ENCODE results near the gene TBC1D12.

The TBC1D12 gene

GRCh38 chr10:94424714-94425337 is 22.5 kb downstream of the TBC1D12 start:
- TF ChIP-seq, protein P1, sequence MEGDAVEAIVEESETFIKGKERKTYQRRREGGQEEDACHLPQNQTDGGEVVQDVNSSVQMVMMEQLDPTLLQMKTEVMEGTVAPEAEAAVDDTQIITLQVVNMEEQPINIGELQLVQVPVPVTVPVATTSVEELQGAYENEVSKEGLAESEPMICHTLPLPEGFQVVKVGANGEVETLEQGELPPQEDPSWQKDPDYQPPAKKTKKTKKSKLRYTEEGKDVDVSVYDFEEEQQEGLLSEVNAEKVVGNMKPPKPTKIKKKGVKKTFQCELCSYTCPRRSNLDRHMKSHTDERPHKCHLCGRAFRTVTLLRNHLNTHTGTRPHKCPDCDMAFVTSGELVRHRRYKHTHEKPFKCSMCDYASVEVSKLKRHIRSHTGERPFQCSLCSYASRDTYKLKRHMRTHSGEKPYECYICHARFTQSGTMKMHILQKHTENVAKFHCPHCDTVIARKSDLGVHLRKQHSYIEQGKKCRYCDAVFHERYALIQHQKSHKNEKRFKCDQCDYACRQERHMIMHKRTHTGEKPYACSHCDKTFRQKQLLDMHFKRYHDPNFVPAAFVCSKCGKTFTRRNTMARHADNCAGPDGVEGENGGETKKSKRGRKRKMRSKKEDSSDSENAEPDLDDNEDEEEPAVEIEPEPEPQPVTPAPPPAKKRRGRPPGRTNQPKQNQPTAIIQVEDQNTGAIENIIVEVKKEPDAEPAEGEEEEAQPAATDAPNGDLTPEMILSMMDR (IDR thresholded peaks at IDR 0.05; ENCODE audit: low read depth, low read length, missing control alignments) = no peak
- in situ Hi-C loops (cut with HindIII; ENCODE audit: low sequenced_read_pairs) = no loop called here
- no peak for DNase-seq (ENCODE audit: low read depth)
- no peak overlapping the region for H3K4me3 ChIP-seq (ENCODE audit: low read depth, low read length)

GRCh38 chr10:94425942-94426341 is 23.6 kb downstream of the TBC1D12 start:
- no peak for DNase-seq (ENCODE audit: low read depth)
- TF ChIP-seq, protein P1 (IDR thresholded peaks at IDR 0.05; ENCODE audit: low read depth, low read length, missing control alignments) = no peak
- in situ Hi-C loops (cut with HindIII; ENCODE audit: low sequenced_read_pairs) = no loop called here
- H3K4me3 ChIP-seq (ENCODE audit: low read depth, low read length) = no peak overlapping the region

DNA sequence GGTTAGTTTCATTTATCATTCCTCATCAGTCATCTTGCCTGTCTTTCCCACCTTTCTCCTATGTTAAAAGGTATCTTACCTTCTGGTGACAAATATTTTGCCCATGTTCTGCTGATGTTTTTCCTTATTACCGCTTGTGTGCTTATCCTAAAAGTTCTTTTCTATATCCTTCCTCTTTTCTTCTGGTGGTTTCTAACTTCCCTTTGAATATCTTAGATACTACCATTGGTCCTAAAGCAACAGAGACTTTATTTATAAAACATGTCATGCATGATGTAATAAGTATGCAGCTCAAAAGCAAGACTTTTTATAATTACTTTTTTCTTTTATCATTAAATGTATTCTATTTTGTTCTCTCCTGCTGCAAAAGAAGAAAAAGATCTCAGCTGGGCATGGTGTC is 24.8 kb downstream of the TBC1D12 start:
- TF ChIP-seq, protein P1 (IDR thresholded peaks at IDR 0.05; ENCODE audit: low read depth, low read length, missing control alignments) = no peak
- H3K4me3 ChIP-seq (ENCODE audit: low read depth, low read length) = no peak overlapping the region
- in situ Hi-C loops (cut with HindIII; ENCODE audit: low sequenced_read_pairs) = no loop called here
- no peak for DNase-seq (ENCODE audit: low read depth)

DNA sequence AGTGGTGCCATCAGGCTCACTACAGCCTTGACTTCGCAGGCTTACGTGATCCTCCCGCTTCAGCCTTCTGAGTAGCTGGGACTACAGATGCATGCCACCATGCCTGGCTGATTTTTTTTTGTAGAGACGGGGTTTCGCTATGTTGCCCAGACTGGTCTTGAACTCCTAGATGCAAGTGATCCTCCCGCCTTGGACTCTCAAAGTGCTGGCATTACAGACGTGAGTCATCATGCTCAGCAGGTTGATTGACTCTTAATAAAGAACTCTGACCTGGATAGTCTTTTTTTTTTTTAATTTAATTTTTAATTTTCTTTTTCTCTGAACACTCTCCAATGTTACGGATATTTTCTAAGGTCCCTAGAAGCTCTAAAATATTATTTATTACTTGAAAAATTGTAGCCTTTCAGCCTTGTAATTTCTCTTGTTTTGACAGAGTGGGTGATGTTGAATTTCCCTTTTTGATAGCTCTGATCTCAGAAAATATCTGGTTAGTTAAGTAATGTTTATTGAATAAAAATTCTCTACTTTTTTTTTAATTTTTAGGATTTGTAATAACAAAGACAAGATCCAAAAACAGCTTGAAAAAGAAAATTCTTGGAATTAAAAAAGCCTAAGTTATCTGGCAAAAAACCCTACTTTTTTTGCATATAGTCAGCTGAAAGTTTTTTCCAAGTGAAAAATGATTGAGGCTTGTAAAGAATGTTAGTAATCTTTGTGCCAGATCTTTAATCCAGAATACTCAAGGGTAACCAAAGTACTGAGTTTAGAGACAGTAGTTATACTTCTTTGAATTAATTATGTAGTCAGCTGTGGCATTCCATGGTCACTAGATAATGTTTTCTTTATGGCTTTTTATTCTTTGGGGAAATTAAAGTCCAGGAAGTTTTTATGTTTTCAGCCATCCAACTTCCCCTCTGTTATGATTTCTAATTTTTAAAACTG is 26.7 kb downstream of the TBC1D12 start:
- TF ChIP-seq, protein P1 (IDR thresholded peaks at IDR 0.05; ENCODE audit: low read depth, low read length, missing control alignments) = no peak
- peak; percentile 82 for DNase-seq (ENCODE audit: low read depth)
- no peak overlapping the region for H3K4me3 ChIP-seq (ENCODE audit: low read depth, low read length)
- in situ Hi-C loops (cut with HindIII; ENCODE audit: low sequenced_read_pairs) = no loop called here

GRCh38 chr10:94430701-94431100 is 28.4 kb downstream of the TBC1D12 start:
- no peak overlapping the region for H3K4me3 ChIP-seq (ENCODE audit: low read depth, low read length)
- in situ Hi-C loops (cut with HindIII; ENCODE audit: low sequenced_read_pairs) = no loop called here
- DNase-seq (ENCODE audit: low read depth) = no peak
- TF ChIP-seq, protein P1 (IDR thresholded peaks at IDR 0.05; ENCODE audit: low read depth, low read length, missing control alignments) = no peak

GRCh38 chr10:94432443-94432842 is 30.1 kb downstream of the TBC1D12 start:
- in situ Hi-C loops (cut with HindIII; ENCODE audit: low sequenced_read_pairs) = no loop called here
- no peak overlapping the region for H3K4me3 ChIP-seq (ENCODE audit: low read depth, low read length)
- DNase-seq (ENCODE audit: low read depth) = no peak
- TF ChIP-seq, protein P1 (IDR thresholded peaks at IDR 0.05; ENCODE audit: low read depth, low read length, missing control alignments) = no peak

Measured in astrocyte of the cerebellum (primary cell).